Cardiac muscle cell (in vitro differentiated cells and primary cell): ENCODE results near the gene IFT81. TPM values are rescaled to one million over a fixed set of nuclear protein-coding genes. Genes with fewer than 3 reads are reported as not detected.

ENCODE experiments used
- DNase-seq, 2 donors: peaks; one replicate each; pipeline versions ENCODE4 v3.0.0 to v3.0.0-alpha.2; 2010 to 2017; ENCODE audit warnings: low read depth in 1 of 2, low spot score in 1 of 2
- H3K27ac ChIP-seq: fragments of 200-600 bp; sonication (generic); 2 replicates; pipeline ENCODE4 v1.5.1; 2016
- H3K27me3 ChIP-seq: fragments of 200-600 bp; sonication (generic); 2 replicates; pipeline ENCODE4 v1.6.0; 2016; ENCODE audit warnings: control low read depth
- H3K36me3 ChIP-seq: fragments of 200-600 bp; sonication (generic); 2 replicates; pipeline ENCODE4 v1.5.1; 2016; ENCODE audit warnings: control low read depth
- H3K4me1 ChIP-seq: fragments of 200-600 bp; sonication (generic); 2 replicates; pipeline ENCODE4 v1.8.1; 2017; ENCODE audit warnings: low read depth, mild to moderate bottlenecking, mixed run types
- H3K4me3 ChIP-seq: fragments of 200-600 bp; sonication (generic); 2 replicates; pipeline ENCODE4 v1.5.1; 2016; ENCODE audit warnings: mild to moderate bottlenecking
- H3K9me3 ChIP-seq: fragments of 200-600 bp; sonication (generic); 2 replicates; pipeline ENCODE4 v1.5.1; 2017; ENCODE audit warnings: low read depth, mild to moderate bottlenecking, control low read depth
- polyA plus RNA-seq: library from polyadenylated mRNA; unstranded; fragments of >200 nt; fragmentation: Nextera tagmentation; extraction: Ambion mirVana; gene quantifications from 2 replicates; pipeline ENCODE4 v1.2.1, GENCODE V29; 2016
- total RNA-seq: library from RNA; depleted of rRNA; stranded (reverse); fragments of >200 nt; gene quantifications from 2 replicates; pipeline ENCODE4 v1.2.3, GENCODE V29; 2016
- TF ChIP-seq, protein P1 (sequence below): IDR thresholded peaks from 2 replicates; pipeline ENCODE4 v1.5.1; 2012; ENCODE audit warnings: low read depth, mild to moderate bottlenecking, low read length

IFT81 gene
- total and polyA plus RNA-seq, 2 experiments from 2014 or later, result 30.0 to 42.6 TPM

DNA sequence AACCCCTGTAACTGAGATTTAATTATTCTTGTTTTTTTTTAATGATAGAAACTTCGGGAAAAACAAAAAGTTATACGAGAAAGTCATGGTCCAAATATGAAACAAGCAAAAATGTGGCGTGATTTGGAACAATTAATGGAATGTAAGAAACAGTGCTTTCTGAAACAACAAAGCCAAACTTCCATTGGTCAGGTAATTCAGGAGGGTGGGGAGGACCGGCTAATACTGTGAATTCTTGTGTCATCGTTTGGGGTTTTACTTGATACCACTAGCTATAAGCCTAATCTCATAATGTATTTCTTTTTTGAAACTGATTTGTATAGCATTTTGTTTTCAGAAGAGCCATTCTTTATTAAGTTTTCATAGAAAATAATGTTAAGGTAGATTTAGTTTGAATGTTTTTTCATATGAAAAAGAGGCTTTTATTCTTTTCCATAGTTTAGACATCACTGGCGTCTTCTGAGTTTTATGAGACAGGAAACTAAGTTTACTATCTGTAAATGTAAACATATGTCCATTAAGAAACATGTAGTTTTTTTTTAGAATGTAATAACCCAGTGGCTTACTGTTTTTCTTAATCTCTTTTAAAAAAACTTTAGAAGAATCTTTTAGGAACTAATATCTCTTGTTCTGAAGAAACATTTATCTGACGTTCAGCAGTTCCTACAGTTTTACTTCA, 94.0 kb downstream of the IFT81 start:
- Histone ChIP-seq H3K4me3 (no peak overlapping the region), H3K27ac (no peak overlapping the region), H3K9me3 (no peaks in the 10 kb centered on the region), H3K36me3 (peaks cover 10% of the 10 kb centered on the region), H3K27me3 (no peaks in the 10 kb centered on the region), H3K4me1 (peaks cover 1% of the 10 kb centered on the region)
- TF ChIP-seq, protein P1, sequence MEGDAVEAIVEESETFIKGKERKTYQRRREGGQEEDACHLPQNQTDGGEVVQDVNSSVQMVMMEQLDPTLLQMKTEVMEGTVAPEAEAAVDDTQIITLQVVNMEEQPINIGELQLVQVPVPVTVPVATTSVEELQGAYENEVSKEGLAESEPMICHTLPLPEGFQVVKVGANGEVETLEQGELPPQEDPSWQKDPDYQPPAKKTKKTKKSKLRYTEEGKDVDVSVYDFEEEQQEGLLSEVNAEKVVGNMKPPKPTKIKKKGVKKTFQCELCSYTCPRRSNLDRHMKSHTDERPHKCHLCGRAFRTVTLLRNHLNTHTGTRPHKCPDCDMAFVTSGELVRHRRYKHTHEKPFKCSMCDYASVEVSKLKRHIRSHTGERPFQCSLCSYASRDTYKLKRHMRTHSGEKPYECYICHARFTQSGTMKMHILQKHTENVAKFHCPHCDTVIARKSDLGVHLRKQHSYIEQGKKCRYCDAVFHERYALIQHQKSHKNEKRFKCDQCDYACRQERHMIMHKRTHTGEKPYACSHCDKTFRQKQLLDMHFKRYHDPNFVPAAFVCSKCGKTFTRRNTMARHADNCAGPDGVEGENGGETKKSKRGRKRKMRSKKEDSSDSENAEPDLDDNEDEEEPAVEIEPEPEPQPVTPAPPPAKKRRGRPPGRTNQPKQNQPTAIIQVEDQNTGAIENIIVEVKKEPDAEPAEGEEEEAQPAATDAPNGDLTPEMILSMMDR, result no peak
- DNase-seq, result no peak

DNA sequence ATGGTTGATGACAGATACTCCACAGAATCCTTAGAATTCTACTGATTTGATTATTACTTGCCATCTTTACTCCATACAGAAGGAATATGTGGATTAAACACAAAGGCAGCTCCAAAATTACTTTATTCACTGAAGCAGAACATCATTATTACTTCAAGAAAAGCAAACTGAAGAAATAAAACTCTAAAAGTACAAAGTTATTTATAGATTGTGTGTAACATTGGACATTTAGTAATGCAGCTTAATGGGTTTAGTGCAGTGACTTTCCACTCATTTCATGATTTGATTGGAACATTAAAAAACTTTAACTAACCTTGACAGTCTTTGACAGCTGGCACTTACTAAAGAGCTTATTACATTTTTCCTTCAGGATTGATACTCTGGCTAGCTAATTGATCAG, 97.9 kb downstream of the IFT81 start:
- Histone ChIP-seq H3K27me3 (no peaks in the 10 kb centered on the region), H3K27ac (no peak overlapping the region), H3K4me1 (peaks cover 28% of the 10 kb centered on the region), H3K4me3 (no peak overlapping the region), H3K36me3 (peaks cover 10% of the 10 kb centered on the region), H3K9me3 (no peaks in the 10 kb centered on the region)
- TF ChIP-seq, protein P1, result no peak
- no peak for DNase-seq

DNA sequence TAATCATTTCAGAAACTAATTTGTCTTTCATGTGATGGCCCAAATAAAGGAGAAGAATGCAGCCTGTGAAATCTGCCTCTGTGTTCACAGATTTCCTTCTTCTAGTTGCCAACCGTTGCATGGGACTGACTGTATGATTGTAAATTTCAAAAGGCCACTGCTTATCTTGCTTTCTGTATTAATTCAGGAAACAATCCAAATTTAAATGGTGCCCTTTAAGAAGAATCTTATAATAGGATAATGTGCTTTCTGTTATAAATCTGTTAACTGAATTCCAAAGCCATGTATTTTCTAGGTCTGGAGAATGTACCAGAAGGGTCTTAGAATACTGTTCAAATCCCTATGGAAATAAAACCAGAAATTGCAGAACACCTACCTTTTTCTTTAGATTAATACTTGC, 98.3 kb downstream of the IFT81 start:
- TF ChIP-seq, protein P1, result no peak
- DNase-seq, result peak in 1 of 2 donors; percentile 17
- H3K4me3 ChIP-seq, result no peak overlapping the region
- peaks cover 28% of the 10 kb centered on the region for H3K4me1 ChIP-seq
- no peaks in the 10 kb centered on the region for H3K27me3 ChIP-seq
- H3K9me3 ChIP-seq, result no peaks in the 10 kb centered on the region
- H3K36me3 ChIP-seq, result peaks cover 10% of the 10 kb centered on the region
- no peak overlapping the region for H3K27ac ChIP-seq

- Histone ChIP-seq H3K27me3 (no peaks in the 10 kb centered on the region), H3K4me1 (peaks cover 31% of the 10 kb centered on the region), H3K36me3 (peaks cover 4% of the 10 kb centered on the region), H3K4me3 (no peak overlapping the region), H3K9me3 (no peaks in the 10 kb centered on the region), H3K27ac (no peak overlapping the region)
- TF ChIP-seq, protein P1, result no peak
- DNase-seq, result peak in 1 of 2 donors; percentile 27
Measured at GRCh38 chr12:110223777-110224378, 99.7 kb downstream of the IFT81 start.

GRCh38 chr12:110224379-110225304, 100.5 kb downstream of the IFT81 start:
- peak in 1 of 2 donors; percentile 91 for DNase-seq
- Histone ChIP-seq H3K4me1 (peaks cover 39% of the 10 kb centered on the region), H3K9me3 (no peaks in the 10 kb centered on the region), H3K27ac (peak overlapping the region; percentile 46), H3K36me3 (no peaks in the 10 kb centered on the region), H3K4me3 (no peak overlapping the region), H3K27me3 (no peaks in the 10 kb centered on the region)
- TF ChIP-seq, protein P1, result peak; percentile 75
